G401 (cell line): ENCODE results near the gene TTC31. TPM values are rescaled to one million over a fixed set of nuclear protein-coding genes. Genes with fewer than 3 reads are reported as not detected.
A peak's percentile ranks its signal among the peaks of the same experiment; 100 is the strongest.
"Not testable (repeated sequence)": the region's sequence is repeated elsewhere in the genome, so short reads cannot be mapped to it uniquely, and the experiment has no call there.

Source experiments
- DNase-seq: peaks from one replicate; pipeline ENCODE4 v3.0.0-alpha.2; 2015; ENCODE audit warnings: low spot score
- in situ Hi-C: cut with HindIII; loops from 2 replicates; pipeline ENCODE4 v1.10.0; 2016; ENCODE audit warnings: low sequenced_read_pairs, mixed read lengths
- total RNA-seq: library from RNA; depleted of rRNA; stranded (reverse); fragments of >200 nt; shearing (Covaris generic); gene quantifications from 2 replicates; pipeline ENCODE4 v1.2.3, GENCODE V29; 2014

The TTC31 gene
- total RNA-seq, 1 experiment from 2014 or later: 34.6 TPM

GRCh38 chr2:74454654-74455511 lies 28.0 kb upstream of the TTC31 start, which contains the start of gene INO80B:
TSS of gene INO80B (plus strand) at chr2:74455087. CDS start at chr2:74455117, 30 bp downstream.
- in situ Hi-C loops: no loop called here
- DNase-seq: peak; percentile 97

- in situ Hi-C loops: no loop called here
- no peak for DNase-seq
These were observed 25.7 kb upstream of the TTC31 start for GRCh38 chr2:74457129-74457548.

- in situ Hi-C loops: no loop called here
- DNase-seq: peak; percentile 63
These were observed 25.2 kb upstream of the TTC31 start for GRCh38 chr2:74457549-74458131.

- in situ Hi-C loops: no loop called here
These were observed 24.5 kb upstream of the TTC31 start, which contains the start of gene WBP1 for GRCh38 chr2:74458132-74458937. TSS of gene WBP1 (plus strand) at chr2:74458438. CDS start at chr2:74458603, 165 bp downstream.

GRCh38 chr2:74458938-74459363 lies 23.9 kb upstream of the TTC31 start:
- DNase-seq: no peak
- in situ Hi-C loops: no loop called here

More at GRCh38 chr2:74458132-74458937, 24.5 kb upstream of the TTC31 start, which contains the start of gene WBP1:
- peak; percentile 100 for DNase-seq

- in situ Hi-C loops, DNase-seq: not testable (repeated sequence)
These were observed 23.3 kb upstream of the TTC31 start for GRCh38 chr2:74459503-74460118.

GRCh38 chr2:74460187-74460586 lies 22.7 kb upstream of the TTC31 start:
- DNase-seq, in situ Hi-C loops: not testable (repeated sequence)

- DNase-seq: no peak
- in situ Hi-C loops: no loop called here
These were observed 21.5 kb upstream of the TTC31 start for GRCh38 chr2:74461187-74462053.

GRCh38 chr2:74462054-74462785 lies 20.7 kb upstream of the TTC31 start:
- no peak for DNase-seq
- in situ Hi-C loops: no loop called here

- in situ Hi-C loops: no loop called here
- DNase-seq: no peak
These were observed 20.1 kb upstream of the TTC31 start for GRCh38 chr2:74462786-74463105.

GRCh38 chr2:74464406-74464805 lies 18.5 kb upstream of the TTC31 start:
- no peak for DNase-seq
- in situ Hi-C loops: no loop called here

- in situ Hi-C loops, DNase-seq: not testable (repeated sequence)
These were observed 12.1 kb upstream of the TTC31 start for GRCh38 chr2:74470742-74471141.

- no peak for DNase-seq
- in situ Hi-C loops: no loop called here
These were observed 11.4 kb upstream of the TTC31 start for GRCh38 chr2:74471332-74472065.

GRCh38 chr2:74472086-74472944 lies 10.6 kb upstream of the TTC31 start, which contains the start of gene MRPL53:
TSS of gene MRPL53 (minus strand) at chr2:74472680. CDS start at chr2:74472660, 20 bp downstream.
- peak; percentile 95 for DNase-seq
- in situ Hi-C loops: no loop called here

GRCh38 chr2:74472945-74473258 lies 10.0 kb upstream of the TTC31 start:
- DNase-seq: no peak
- in situ Hi-C loops: no loop called here

- in situ Hi-C loops: no loop called here
- DNase-seq: no peak
These were observed 8.4 kb upstream of the TTC31 start for GRCh38 chr2:74474481-74474880.
